ENCODE measurements around the gene SFMBT2. TPM values are rescaled to one million over a fixed set of nuclear protein-coding genes. Genes with fewer than 3 reads are reported as not detected.

The SFMBT2 gene
- total and polyA plus RNA-seq, 12 donors = 3.7 to 17.9 (median 12.7) TPM

DNA sequence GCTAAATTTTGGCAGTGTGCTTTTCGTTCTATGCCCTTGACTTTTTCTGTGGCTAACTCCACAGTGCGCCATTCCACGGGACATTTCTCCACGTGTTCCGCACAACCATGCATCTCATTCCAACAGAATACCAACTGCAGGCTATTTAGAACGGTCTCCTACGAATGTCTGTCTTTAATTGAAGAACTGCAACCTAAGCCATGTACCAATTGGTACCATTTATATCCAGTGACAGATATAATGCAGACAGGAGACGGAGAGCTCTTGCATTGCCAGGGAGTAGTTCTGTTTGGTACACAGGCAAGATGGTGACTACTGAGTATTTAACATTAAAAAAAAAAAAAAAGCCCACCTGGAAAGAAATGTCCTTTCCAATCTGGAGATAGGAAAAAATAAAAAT is 9.1 kb downstream of the SFMBT2 start:
- Histone ChIP-seq H3K27me3 (no peaks in the 10 kb centered on the region), H3K9me3 (replicated peaks in 1 of 3) (no peaks in the 10 kb centered on the region), H3K4me1 (replicated peaks in 1 of 2) (peaks cover 0 to 7% of the 10 kb centered on the region in 2 donors), H3K27ac (no peak overlapping the region), H3K36me3 (replicated peaks in 1 of 2) (no peaks in the 10 kb centered on the region), H3K4me3 (no peak overlapping the region)
- TF ChIP-seq POLR2A (IDR thresholded peaks at IDR 0.05) = no peak
- TF ChIP-seq, protein P1, sequence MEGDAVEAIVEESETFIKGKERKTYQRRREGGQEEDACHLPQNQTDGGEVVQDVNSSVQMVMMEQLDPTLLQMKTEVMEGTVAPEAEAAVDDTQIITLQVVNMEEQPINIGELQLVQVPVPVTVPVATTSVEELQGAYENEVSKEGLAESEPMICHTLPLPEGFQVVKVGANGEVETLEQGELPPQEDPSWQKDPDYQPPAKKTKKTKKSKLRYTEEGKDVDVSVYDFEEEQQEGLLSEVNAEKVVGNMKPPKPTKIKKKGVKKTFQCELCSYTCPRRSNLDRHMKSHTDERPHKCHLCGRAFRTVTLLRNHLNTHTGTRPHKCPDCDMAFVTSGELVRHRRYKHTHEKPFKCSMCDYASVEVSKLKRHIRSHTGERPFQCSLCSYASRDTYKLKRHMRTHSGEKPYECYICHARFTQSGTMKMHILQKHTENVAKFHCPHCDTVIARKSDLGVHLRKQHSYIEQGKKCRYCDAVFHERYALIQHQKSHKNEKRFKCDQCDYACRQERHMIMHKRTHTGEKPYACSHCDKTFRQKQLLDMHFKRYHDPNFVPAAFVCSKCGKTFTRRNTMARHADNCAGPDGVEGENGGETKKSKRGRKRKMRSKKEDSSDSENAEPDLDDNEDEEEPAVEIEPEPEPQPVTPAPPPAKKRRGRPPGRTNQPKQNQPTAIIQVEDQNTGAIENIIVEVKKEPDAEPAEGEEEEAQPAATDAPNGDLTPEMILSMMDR (IDR thresholded peaks at IDR 0.05) = no peak
- DNase-seq = no peak
- 84 to 91% (median 86%) methylated on average over 8 of the region's 8 CpGs for WGBS, 4 donors
- intact Hi-C loops (cut with DNase I) = no loop called here

DNA sequence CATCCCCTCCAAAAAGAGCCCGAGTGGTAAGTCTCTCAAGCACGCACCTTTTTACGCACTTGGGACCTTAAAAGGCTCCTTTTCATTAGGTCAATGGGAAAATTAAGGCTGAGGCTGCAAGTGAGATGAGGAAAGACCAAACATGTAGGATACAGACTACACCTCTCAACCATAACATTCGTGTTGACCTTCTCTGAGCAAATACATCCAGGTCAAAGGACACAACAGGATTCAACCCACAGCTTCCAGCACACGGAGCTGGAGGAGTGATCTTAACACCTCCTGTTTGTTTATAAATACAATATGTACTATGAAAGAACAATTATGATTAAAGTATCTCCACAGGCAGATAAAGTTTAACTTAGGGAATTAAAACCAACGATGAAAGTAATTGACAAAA is 9.7 kb downstream of the SFMBT2 start:
- TF ChIP-seq, protein P1 (IDR thresholded peaks at IDR 0.05) = no peak
- no peak for TF ChIP-seq POLR2A (IDR thresholded peaks at IDR 0.05)

DNA sequence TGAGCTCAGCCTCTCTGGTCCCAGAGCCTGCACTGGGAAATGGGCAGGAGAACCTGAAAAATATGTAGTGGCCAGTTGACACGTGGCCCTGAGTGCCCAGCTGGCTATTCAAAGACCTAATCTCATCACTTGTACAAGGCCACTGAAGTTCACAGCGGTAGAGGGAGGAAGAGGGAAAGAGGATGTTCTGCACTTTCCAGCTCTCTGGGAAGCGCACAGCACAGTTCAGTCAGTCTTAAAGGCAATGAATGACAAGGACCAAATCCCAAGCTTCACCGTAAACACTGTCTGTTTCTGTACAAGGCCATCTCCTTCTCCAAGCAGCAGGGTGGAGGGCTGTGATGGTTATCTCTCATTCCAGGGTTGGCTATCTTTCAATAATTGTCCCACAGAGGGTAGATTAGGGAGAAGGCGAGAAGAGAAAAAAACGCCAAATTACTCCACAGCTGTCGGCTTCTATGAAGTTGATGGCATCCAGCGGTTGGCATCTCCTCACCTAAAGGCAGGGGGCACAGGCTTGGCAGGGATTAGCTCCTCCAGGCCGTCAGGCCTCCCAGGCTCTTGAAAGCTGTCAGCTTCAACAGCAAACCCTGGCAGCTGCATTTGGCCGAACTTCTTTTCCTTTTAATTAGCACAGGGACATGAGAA is 10.6 kb downstream of the SFMBT2 start:
- intact Hi-C loops (cut with DNase I) = no loop called here
- peak in 1 of 7 donors; percentile 21 for DNase-seq
- Histone ChIP-seq H3K4me3 (no peak overlapping the region), H3K27ac (no peak overlapping the region), H3K27me3 (no peaks in the 10 kb centered on the region), H3K4me1 (replicated peaks in 1 of 2) (peaks cover 0 to 7% of the 10 kb centered on the region in 2 donors), H3K36me3 (replicated peaks in 1 of 2) (no peaks in the 10 kb centered on the region), H3K9me3 (replicated peaks in 1 of 3) (no peaks in the 10 kb centered on the region)
- WGBS, 4 donors = 69 to 84% (median 77%) methylated on average over 10 of the region's 10 CpGs
- TF ChIP-seq, protein P1 (IDR thresholded peaks at IDR 0.05) = no peak
- no peak for TF ChIP-seq POLR2A (IDR thresholded peaks at IDR 0.05)

More for the DNA sequence above, 9.7 kb downstream of the SFMBT2 start:
- no peak overlapping the region for H3K27ac ChIP-seq
- peaks cover 0 to 7% of the 10 kb centered on the region in 2 donors for H3K4me1 ChIP-seq (replicated peaks in 1 of 2)
- no peaks in the 10 kb centered on the region for H3K9me3 ChIP-seq (replicated peaks in 1 of 3)
- H3K4me3 ChIP-seq = no peak overlapping the region
- no peaks in the 10 kb centered on the region for H3K27me3 ChIP-seq
- H3K36me3 ChIP-seq (replicated peaks in 1 of 2) = no peaks in the 10 kb centered on the region
- no peak for DNase-seq
- WGBS, 4 donors = 87 to 95% (median 91%) methylated on average over 6 of the region's 6 CpGs
- intact Hi-C loops (cut with DNase I) = no loop called here

DNA sequence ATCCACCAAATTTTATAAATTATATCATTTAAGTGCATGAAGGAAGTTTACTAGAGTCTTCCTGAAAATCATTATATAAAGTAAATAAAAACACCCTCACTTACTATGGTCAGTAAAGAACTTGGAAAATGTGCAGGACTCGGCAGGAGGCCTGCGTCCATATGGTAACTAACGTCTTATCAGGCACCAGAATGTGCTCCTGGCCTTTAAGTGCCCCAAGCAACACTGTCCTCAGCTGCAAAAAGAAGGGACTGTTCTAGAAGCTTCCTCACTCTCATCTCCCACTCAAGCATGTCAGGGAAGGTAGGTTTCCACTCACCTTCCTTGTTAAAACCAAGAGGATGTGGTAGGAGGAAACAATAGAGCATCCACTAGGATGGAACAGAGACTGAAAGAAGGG is 11.3 kb downstream of the SFMBT2 start:
- no peak for DNase-seq
- TF ChIP-seq, protein P1 (IDR thresholded peaks at IDR 0.05) = no peak
- no peak for TF ChIP-seq POLR2A (IDR thresholded peaks at IDR 0.05)
- Histone ChIP-seq H3K27me3 (no peaks in the 10 kb centered on the region), H3K9me3 (replicated peaks in 1 of 3) (no peaks in the 10 kb centered on the region), H3K27ac (no peak overlapping the region), H3K4me1 (replicated peaks in 1 of 2) (peaks cover 0 to 7% of the 10 kb centered on the region in 2 donors), H3K36me3 (replicated peaks in 1 of 2) (no peaks in the 10 kb centered on the region), H3K4me3 (no peak overlapping the region)
- 91 to 95% (median 94%) methylated on average over 3 of the region's 3 CpGs for WGBS, 4 donors
- intact Hi-C loops (cut with DNase I) = no loop called here
